ENCODE results near the gene FAM135A.
A peak's percentile ranks its signal among the peaks of the same experiment; 100 is the strongest.
"Not testable (repeated sequence)": the region's sequence is repeated elsewhere in the genome, so short reads cannot be mapped to it uniquely, and the experiment has no call there.

The FAM135A gene

GRCh38 chr6:70557998-70558397 lies 144.7 kb downstream of the FAM135A start:
- no peak overlapping the region for H3K4me3 ChIP-seq (ENCODE audit: low read length in 2 of 2)
- no peaks in the 10 kb centered on the region for H3K27me3 ChIP-seq (ENCODE audit: control insufficient read depth in 2 of 2, insufficient read depth in 2 of 2, low read length in 2 of 2)
- H3K9me3 ChIP-seq (ENCODE audit: control insufficient read depth in 2 of 2, low read length in 2 of 2): no peaks in the 10 kb centered on the region
- H3K27ac ChIP-seq (ENCODE audit: low read depth in 2 of 2, low read length in 2 of 2): no peak overlapping the region
- peaks cover 0 to 8% of the 10 kb centered on the region in 2 donors for H3K36me3 ChIP-seq (ENCODE audit: control insufficient read depth in 2 of 2, insufficient read depth in 2 of 2, low read length in 2 of 2)
- H3K9ac ChIP-seq (ENCODE audit: low read depth in 1 of 2, low read length in 2 of 2): no peak overlapping the region
- H3K4me1 ChIP-seq (ENCODE audit: control insufficient read depth in 2 of 2, insufficient read depth in 2 of 2, low read length in 2 of 2): no peaks in the 10 kb centered on the region

- not testable (repeated sequence) for H3K27me3 ChIP-seq (ENCODE audit: control insufficient read depth in 2 of 2, insufficient read depth in 2 of 2, low read length in 2 of 2); H3K9ac ChIP-seq (ENCODE audit: low read depth in 1 of 2, low read length in 2 of 2); H3K27ac ChIP-seq (ENCODE audit: low read depth in 2 of 2, low read length in 2 of 2); H3K4me1 ChIP-seq (ENCODE audit: control insufficient read depth in 2 of 2, insufficient read depth in 2 of 2, low read length in 2 of 2); H3K9me3 ChIP-seq (ENCODE audit: control insufficient read depth in 2 of 2, low read length in 2 of 2); H3K36me3 ChIP-seq (ENCODE audit: control insufficient read depth in 2 of 2, insufficient read depth in 2 of 2, low read length in 2 of 2); H3K4me3 ChIP-seq (ENCODE audit: low read length in 2 of 2)
These were observed 149.1 kb downstream of the FAM135A start for GRCh38 chr6:70562401-70562800.

GRCh38 chr6:70563530-70563929 lies 150.2 kb downstream of the FAM135A start:
- H3K36me3 ChIP-seq (ENCODE audit: control insufficient read depth in 2 of 2, insufficient read depth in 2 of 2, low read length in 2 of 2): no peaks in the 10 kb centered on the region
- H3K9me3 ChIP-seq (ENCODE audit: control insufficient read depth in 2 of 2, low read length in 2 of 2): no peaks in the 10 kb centered on the region
- peaks cover 0 to 6% of the 10 kb centered on the region in 2 donors for H3K4me1 ChIP-seq (ENCODE audit: control insufficient read depth in 2 of 2, insufficient read depth in 2 of 2, low read length in 2 of 2)
- H3K4me3 ChIP-seq (ENCODE audit: low read length in 2 of 2): no peak overlapping the region
- no peak overlapping the region for H3K27ac ChIP-seq (ENCODE audit: low read depth in 2 of 2, low read length in 2 of 2)
- no peak overlapping the region for H3K9ac ChIP-seq (ENCODE audit: low read depth in 1 of 2, low read length in 2 of 2)
- H3K27me3 ChIP-seq (ENCODE audit: control insufficient read depth in 2 of 2, insufficient read depth in 2 of 2, low read length in 2 of 2): no peaks in the 10 kb centered on the region

- no peaks in the 10 kb centered on the region for H3K9me3 ChIP-seq (ENCODE audit: control insufficient read depth in 2 of 2, low read length in 2 of 2)
- H3K36me3 ChIP-seq (ENCODE audit: control insufficient read depth in 2 of 2, insufficient read depth in 2 of 2, low read length in 2 of 2): no peaks in the 10 kb centered on the region
- H3K27me3 ChIP-seq (ENCODE audit: control insufficient read depth in 2 of 2, insufficient read depth in 2 of 2, low read length in 2 of 2): no peaks in the 10 kb centered on the region
- peak within 1 kb of the TSS; percentile 82 to 83 for H3K4me3 ChIP-seq (ENCODE audit: low read length in 2 of 2)
- H3K27ac ChIP-seq (ENCODE audit: low read depth in 2 of 2, low read length in 2 of 2): peak within 1 kb of the TSS; percentile 67 to 80
- peak within 1 kb of the TSS; percentile 89 to 91 for H3K9ac ChIP-seq (ENCODE audit: low read depth in 1 of 2, low read length in 2 of 2)
- H3K4me1 ChIP-seq (ENCODE audit: control insufficient read depth in 2 of 2, insufficient read depth in 2 of 2, low read length in 2 of 2): peaks cover 0 to 6% of the 10 kb centered on the region in 2 donors
These were observed 153.6 kb downstream of the FAM135A start, which contains the start of gene SDHAF4 for GRCh38 chr6:70566751-70567382. TSS of gene SDHAF4 (plus strand) at chr6:70566930. CDS start at chr6:70566941, 11 bp downstream.

- Histone ChIP-seq H3K36me3 (ENCODE audit: control insufficient read depth in 2 of 2, insufficient read depth in 2 of 2, low read length in 2 of 2) (no peaks in the 10 kb centered on the region), H3K9me3 (ENCODE audit: control insufficient read depth in 2 of 2, low read length in 2 of 2) (no peaks in the 10 kb centered on the region), H3K9ac (ENCODE audit: low read depth in 1 of 2, low read length in 2 of 2) (no peak overlapping the region), H3K4me1 (ENCODE audit: control insufficient read depth in 2 of 2, insufficient read depth in 2 of 2, low read length in 2 of 2) (peaks cover 0 to 5% of the 10 kb centered on the region in 2 donors), H3K27ac (ENCODE audit: low read depth in 2 of 2, low read length in 2 of 2) (no peak overlapping the region), H3K27me3 (ENCODE audit: control insufficient read depth in 2 of 2, insufficient read depth in 2 of 2, low read length in 2 of 2) (no peaks in the 10 kb centered on the region), H3K4me3 (ENCODE audit: low read length in 2 of 2) (no peak overlapping the region)
These were observed 161.3 kb downstream of the FAM135A start for GRCh38 chr6:70574643-70575042.

GRCh38 chr6:70575899-70576495 lies 162.7 kb downstream of the FAM135A start:
- Histone ChIP-seq H3K27ac (ENCODE audit: low read depth in 2 of 2, low read length in 2 of 2) (no peak overlapping the region), H3K36me3 (ENCODE audit: control insufficient read depth in 2 of 2, insufficient read depth in 2 of 2, low read length in 2 of 2) (peaks cover 0 to 8% of the 10 kb centered on the region in 2 donors), H3K4me1 (ENCODE audit: control insufficient read depth in 2 of 2, insufficient read depth in 2 of 2, low read length in 2 of 2) (peaks cover 0 to 5% of the 10 kb centered on the region in 2 donors), H3K27me3 (ENCODE audit: control insufficient read depth in 2 of 2, insufficient read depth in 2 of 2, low read length in 2 of 2) (no peaks in the 10 kb centered on the region), H3K9ac (ENCODE audit: low read depth in 1 of 2, low read length in 2 of 2) (no peak overlapping the region), H3K9me3 (ENCODE audit: control insufficient read depth in 2 of 2, low read length in 2 of 2) (no peaks in the 10 kb centered on the region), H3K4me3 (ENCODE audit: low read length in 2 of 2) (no peak overlapping the region)

GRCh38 chr6:70586114-70586513 lies 172.8 kb downstream of the FAM135A start:
- no peak overlapping the region for H3K4me3 ChIP-seq (ENCODE audit: low read length in 2 of 2)
- no peaks in the 10 kb centered on the region for H3K4me1 ChIP-seq (ENCODE audit: control insufficient read depth in 2 of 2, insufficient read depth in 2 of 2, low read length in 2 of 2)
- no peaks in the 10 kb centered on the region for H3K27me3 ChIP-seq (ENCODE audit: control insufficient read depth in 2 of 2, insufficient read depth in 2 of 2, low read length in 2 of 2)
- no peaks in the 10 kb centered on the region for H3K9me3 ChIP-seq (ENCODE audit: control insufficient read depth in 2 of 2, low read length in 2 of 2)
- H3K9ac ChIP-seq (ENCODE audit: low read depth in 1 of 2, low read length in 2 of 2): no peak overlapping the region
- no peak overlapping the region for H3K27ac ChIP-seq (ENCODE audit: low read depth in 2 of 2, low read length in 2 of 2)
- peaks cover 0 to 20% of the 10 kb centered on the region in 2 donors for H3K36me3 ChIP-seq (ENCODE audit: control insufficient read depth in 2 of 2, insufficient read depth in 2 of 2, low read length in 2 of 2)

GRCh38 chr6:70590400-70590799 lies 177.1 kb downstream of the FAM135A start:
- Histone ChIP-seq H3K4me3 (ENCODE audit: low read length in 2 of 2) (no peak overlapping the region), H3K27ac (ENCODE audit: low read depth in 2 of 2, low read length in 2 of 2) (no peak overlapping the region)

GRCh38 chr6:70592391-70593117 lies 179.2 kb downstream of the FAM135A start:
- Histone ChIP-seq H3K9ac (ENCODE audit: low read depth in 1 of 2, low read length in 2 of 2) (no peak overlapping the region), H3K27ac (ENCODE audit: low read depth in 2 of 2, low read length in 2 of 2) (no peak overlapping the region), H3K36me3 (ENCODE audit: control insufficient read depth in 2 of 2, insufficient read depth in 2 of 2, low read length in 2 of 2) (peaks cover 0 to 5% of the 10 kb centered on the region in 2 donors)

More at GRCh38 chr6:70590400-70590799, 177.1 kb downstream of the FAM135A start:
- Histone ChIP-seq H3K9me3 (ENCODE audit: control insufficient read depth in 2 of 2, low read length in 2 of 2) (no peaks in the 10 kb centered on the region), H3K9ac (ENCODE audit: low read depth in 1 of 2, low read length in 2 of 2) (no peak overlapping the region), H3K27me3 (ENCODE audit: control insufficient read depth in 2 of 2, insufficient read depth in 2 of 2, low read length in 2 of 2) (no peaks in the 10 kb centered on the region), H3K4me1 (ENCODE audit: control insufficient read depth in 2 of 2, insufficient read depth in 2 of 2, low read length in 2 of 2) (no peaks in the 10 kb centered on the region), H3K36me3 (ENCODE audit: control insufficient read depth in 2 of 2, insufficient read depth in 2 of 2, low read length in 2 of 2) (peaks cover 0 to 6% of the 10 kb centered on the region in 2 donors)

GRCh38 chr6:70593118-70593486 lies 179.8 kb downstream of the FAM135A start:
- no peaks in the 10 kb centered on the region for H3K9me3 ChIP-seq (ENCODE audit: control insufficient read depth in 2 of 2, low read length in 2 of 2)
- H3K36me3 ChIP-seq (ENCODE audit: control insufficient read depth in 2 of 2, insufficient read depth in 2 of 2, low read length in 2 of 2): peaks cover 0 to 5% of the 10 kb centered on the region in 2 donors
- H3K9ac ChIP-seq (ENCODE audit: low read depth in 1 of 2, low read length in 2 of 2): no peak overlapping the region
- no peak overlapping the region for H3K4me3 ChIP-seq (ENCODE audit: low read length in 2 of 2)
- no peaks in the 10 kb centered on the region for H3K27me3 ChIP-seq (ENCODE audit: control insufficient read depth in 2 of 2, insufficient read depth in 2 of 2, low read length in 2 of 2)
- H3K27ac ChIP-seq (ENCODE audit: low read depth in 2 of 2, low read length in 2 of 2): no peak overlapping the region
- no peaks in the 10 kb centered on the region for H3K4me1 ChIP-seq (ENCODE audit: control insufficient read depth in 2 of 2, insufficient read depth in 2 of 2, low read length in 2 of 2)

More at GRCh38 chr6:70592391-70593117, 179.2 kb downstream of the FAM135A start:
- H3K4me1 ChIP-seq (ENCODE audit: control insufficient read depth in 2 of 2, insufficient read depth in 2 of 2, low read length in 2 of 2): no peaks in the 10 kb centered on the region
- H3K9me3 ChIP-seq (ENCODE audit: control insufficient read depth in 2 of 2, low read length in 2 of 2): no peaks in the 10 kb centered on the region
- no peak overlapping the region for H3K4me3 ChIP-seq (ENCODE audit: low read length in 2 of 2)
- H3K27me3 ChIP-seq (ENCODE audit: control insufficient read depth in 2 of 2, insufficient read depth in 2 of 2, low read length in 2 of 2): no peaks in the 10 kb centered on the region
